Stomach (tissue), 4 donors: ENCODE data around the gene CUX1.

ENCODE experiments used
- CTCF ChIP-seq, 7 experiments: fragments of 450-650 bp in 4 of 7; fragments of 200-600 bp in 3 of 7; sonication (generic) in 3 of 7; IDR thresholded peaks; one replicate each; pipeline ENCODE4 v1.5.1; 2016 to 2019; ENCODE audit warnings: antibody characterized with exemption in 7 of 7, control low read depth in 2 of 7, mild to moderate bottlenecking in 1 of 7
- EP300 ChIP-seq: sonication (generic); formaldehyde crosslinking; IDR thresholded peaks from one replicate; pipeline ENCODE4 v1.6.1; 2017; ENCODE audit warnings: antibody characterized with exemption
- POLR2A ChIP-seq, 4 donors: fragments of 450-650 bp; IDR thresholded peaks; one replicate each; pipeline ENCODE4 v1.6.1; 2016; ENCODE audit warnings: antibody characterized with exemption in 4 of 4, control low read depth in 2 of 4, mild to moderate bottlenecking in 1 of 4, moderate library complexity in 1 of 4
- POLR2AphosphoS5 ChIP-seq, 3 donors: sonication (generic); formaldehyde crosslinking; IDR thresholded peaks; one replicate each; pipeline ENCODE4 v1.6.1; 2016; ENCODE audit warnings: antibody characterized with exemption in 3 of 3

GRCh38 chr7:102275123-102275703 lies 457.8 kb downstream of the CUX1 start:
- no peak for TF ChIP-seq CTCF (IDR thresholded peaks at IDR 0.05)
- TF ChIP-seq POLR2AphosphoS5 (IDR thresholded peaks at IDR 0.05) = no peak
- TF ChIP-seq POLR2A (IDR thresholded peaks at IDR 0.05) = no peak
- no peak for TF ChIP-seq EP300
